ENCODE results near the gene FOXB1.

FOXB1 gene

DNA sequence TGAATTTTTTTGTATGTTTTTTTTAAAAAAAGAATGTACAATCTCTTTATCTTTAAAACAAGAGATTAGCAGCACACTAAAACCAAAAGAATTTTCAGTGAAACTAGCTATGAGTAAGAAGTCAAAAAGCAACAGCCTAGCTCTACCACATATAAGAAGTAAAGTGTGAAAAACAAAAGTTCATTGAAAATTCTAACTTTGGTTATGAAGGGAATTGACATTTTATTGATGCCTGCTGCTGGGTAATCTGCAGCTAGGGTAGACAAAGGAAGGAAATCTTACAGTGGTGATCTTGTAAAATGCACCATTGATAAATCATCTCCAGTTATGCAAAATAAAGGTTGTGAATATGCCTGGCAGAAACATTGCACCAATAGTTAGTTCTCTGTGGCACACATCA, 37.8 kb upstream of the FOXB1 start:
- TF ChIP-seq CTCF (IDR thresholded peaks at IDR 0.05; ENCODE audit: control insufficient read depth, insufficient read depth, low read depth, low read length, missing control alignments) = no peak
- H3K4me3 ChIP-seq (ENCODE audit: control insufficient read depth, low read depth, low read length) = no peak overlapping the region
- no peak for DNase-seq (ENCODE audit: low read depth)

DNA sequence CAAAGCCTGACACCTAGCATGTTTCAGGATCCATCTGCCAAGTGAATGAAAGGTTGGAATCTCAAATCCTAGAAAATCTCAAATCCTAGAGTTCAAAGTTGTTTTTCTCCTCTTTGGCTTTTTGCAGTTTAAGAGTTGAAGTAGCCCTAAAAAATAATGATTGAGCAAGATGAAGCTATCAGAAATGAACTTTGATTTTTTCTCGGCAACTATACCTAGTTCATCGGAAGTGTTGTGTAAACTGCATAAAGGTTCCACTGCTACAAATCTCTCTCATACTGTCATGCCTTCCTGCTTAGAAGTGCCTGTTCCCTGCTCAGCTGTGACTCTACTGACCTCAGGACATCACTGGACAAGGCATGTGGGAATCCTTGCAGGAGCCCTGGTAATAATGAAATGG, 35.8 kb upstream of the FOXB1 start:
- no peak for TF ChIP-seq CTCF (IDR thresholded peaks at IDR 0.05; ENCODE audit: control insufficient read depth, insufficient read depth, low read depth, low read length, missing control alignments)
- DNase-seq (ENCODE audit: low read depth) = no peak
- no peak overlapping the region for H3K4me3 ChIP-seq (ENCODE audit: control insufficient read depth, low read depth, low read length)

- no peak for TF ChIP-seq CTCF (IDR thresholded peaks at IDR 0.05; ENCODE audit: control insufficient read depth, insufficient read depth, low read depth, low read length, missing control alignments)
- no peak overlapping the region for H3K4me3 ChIP-seq (ENCODE audit: control insufficient read depth, low read depth, low read length)
- no peak for DNase-seq (ENCODE audit: low read depth)
These were observed 31.9 kb upstream of the FOXB1 start for GRCh38 chr15:59972241-59972640.

- no peak overlapping the region for H3K4me3 ChIP-seq (ENCODE audit: control insufficient read depth, low read depth, low read length)
- DNase-seq (ENCODE audit: low read depth) = no peak
- no peak for TF ChIP-seq CTCF (IDR thresholded peaks at IDR 0.05; ENCODE audit: control insufficient read depth, insufficient read depth, low read depth, low read length, missing control alignments)
These were observed 27.4 kb upstream of the FOXB1 start for GRCh38 chr15:59976480-59977271.

DNA sequence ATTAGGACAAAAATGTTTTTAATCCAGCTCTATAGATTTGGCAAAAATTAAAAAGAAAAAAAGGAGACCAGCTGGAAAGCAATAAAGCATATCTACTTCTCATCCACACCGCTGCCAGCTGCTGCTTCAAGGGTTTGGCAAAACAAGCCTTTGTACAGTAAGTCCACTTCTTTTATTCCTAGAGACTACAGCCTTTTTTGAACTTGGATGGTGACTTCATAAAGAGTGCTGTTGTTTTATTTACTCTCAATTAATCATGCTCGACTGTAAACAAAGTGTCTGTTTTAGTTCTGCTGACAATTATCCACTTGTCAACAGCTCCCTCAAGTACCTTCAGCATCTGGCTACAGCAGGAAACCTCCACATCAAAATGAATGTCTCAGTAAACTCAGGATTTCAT, 12.3 kb upstream of the FOXB1 start:
- no peak for DNase-seq (ENCODE audit: low read depth)

DNA sequence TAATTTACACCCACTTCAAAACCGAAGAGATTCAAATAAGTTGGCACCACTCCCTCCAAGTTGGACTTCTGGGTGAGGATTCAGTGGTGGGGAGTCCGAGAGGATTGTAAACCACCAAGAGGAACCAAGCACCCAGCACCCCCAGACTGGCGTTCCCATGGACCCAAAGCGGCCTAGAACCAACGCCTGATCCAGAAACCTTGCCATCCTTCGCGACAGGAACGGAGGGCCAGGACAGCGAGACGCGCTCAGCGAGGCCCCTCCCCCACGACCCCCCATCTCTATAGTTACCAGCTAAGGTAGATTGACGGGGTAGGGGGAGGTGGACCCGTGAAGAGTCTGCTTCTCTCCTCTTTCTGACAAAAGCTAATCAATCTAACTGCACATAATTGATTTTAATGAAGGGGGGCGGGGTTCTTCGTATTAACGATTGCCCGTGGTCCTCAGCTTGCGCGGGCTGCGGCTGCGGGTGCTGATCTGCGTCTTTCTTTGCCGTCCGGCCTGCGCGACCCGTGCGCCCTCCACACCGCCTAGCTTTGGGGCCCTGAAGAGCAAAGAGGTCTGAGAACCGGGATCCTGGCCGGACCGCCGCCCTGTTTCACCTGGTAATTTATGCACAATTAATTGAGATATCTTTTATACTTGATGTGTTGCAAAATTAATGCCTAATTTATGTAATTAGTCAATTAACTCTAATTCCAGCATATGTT, 10.9 kb upstream of the FOXB1 start:
- TF ChIP-seq CTCF (IDR thresholded peaks at IDR 0.05; ENCODE audit: control insufficient read depth, insufficient read depth, low read depth, low read length, missing control alignments) = no peak
- no peak for DNase-seq (ENCODE audit: low read depth)
- H3K4me3 ChIP-seq (ENCODE audit: control insufficient read depth, low read depth, low read length) = no peak overlapping the region

More for the DNA sequence above, 12.3 kb upstream of the FOXB1 start:
- no peak overlapping the region for H3K4me3 ChIP-seq (ENCODE audit: control insufficient read depth, low read depth, low read length)
- no peak for TF ChIP-seq CTCF (IDR thresholded peaks at IDR 0.05; ENCODE audit: control insufficient read depth, insufficient read depth, low read depth, low read length, missing control alignments)

All from AG09309 (cell line).